Skeletal muscle tissue (tissue), 4 donors: Measurements from ENCODE around the gene LRBA. TPM values are rescaled to one million over a fixed set of nuclear protein-coding genes. Genes with fewer than 3 reads are reported as not detected.

ENCODE experiments used
- H3K27ac ChIP-seq: one replicate; pipeline ENCODE4 v1.7.0; 2013; ENCODE audit warnings: mild to moderate bottlenecking, low read depth, low read length, inconsistent platforms
- H3K27me3 ChIP-seq, 3 donors: one replicate each; pipeline ENCODE4 v1.7.0; 2013; ENCODE audit warnings: low read length in 3 of 3; ENCODE audit not compliant: control insufficient read depth in 3 of 3, insufficient read depth in 3 of 3
- H3K36me3 ChIP-seq, 3 donors: one replicate each; pipeline ENCODE4 v1.7.0; 2013; ENCODE audit warnings: low read length in 3 of 3; ENCODE audit not compliant: control insufficient read depth in 3 of 3, insufficient read depth in 3 of 3
- H3K4me1 ChIP-seq, 3 donors: one replicate each; pipeline ENCODE4 v1.7.0; 2013; ENCODE audit warnings: low read length in 3 of 3, mild to moderate bottlenecking in 3 of 3; ENCODE audit not compliant: control insufficient read depth in 3 of 3, insufficient read depth in 3 of 3
- H3K4me3 ChIP-seq, 3 donors: one replicate each; pipeline ENCODE4 v1.7.0; 2013; ENCODE audit warnings: low read length in 3 of 3
- H3K9ac ChIP-seq, 3 donors: one replicate each; pipeline ENCODE4 v1.7.0; 2013; ENCODE audit warnings: low read length in 3 of 3, mild to moderate bottlenecking in 3 of 3, moderate library complexity in 2 of 3, low read depth in 1 of 3
- H3K9me3 ChIP-seq, 3 donors: one replicate each; pipeline ENCODE4 v1.7.0; 2013; ENCODE audit warnings: low read length in 3 of 3; ENCODE audit not compliant: control insufficient read depth in 3 of 3
- total RNA-seq: library from RNA; depleted of rRNA; stranded (reverse); fragments of >200 nt; gene quantifications from one replicate; pipeline ENCODE4 v1.2.3, GENCODE V29; 2014
- donor health status: Osteomylitis.

Gene LRBA
- total RNA-seq, 1 donor from 2014 or later: 58.5 TPM

DNA sequence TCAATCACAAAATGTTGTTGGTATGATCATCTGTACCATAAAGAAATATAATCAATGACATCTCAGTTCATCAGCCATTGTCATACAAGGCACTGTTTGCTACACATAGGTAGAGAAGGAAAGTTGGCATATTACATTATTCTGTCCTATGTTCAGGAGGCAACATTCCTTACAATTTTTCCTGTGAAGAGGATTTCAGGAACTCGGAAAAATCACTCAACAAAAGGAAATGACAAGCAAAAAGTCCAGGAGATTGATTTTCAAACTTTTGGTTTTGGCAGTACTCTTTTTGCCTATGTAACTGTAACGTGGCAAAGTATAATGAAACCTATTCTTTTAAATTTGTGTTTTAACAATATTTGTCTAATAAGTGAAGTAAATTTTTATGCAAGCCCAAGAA, 301.8 kb downstream of the LRBA start:
- H3K9me3 ChIP-seq: no peaks in the 10 kb centered on the region
- no peak overlapping the region for H3K27ac ChIP-seq
- H3K36me3 ChIP-seq: no peaks in the 10 kb centered on the region
- no peak overlapping the region for H3K4me3 ChIP-seq
- no peaks in the 10 kb centered on the region for H3K4me1 ChIP-seq
- H3K9ac ChIP-seq: no peak overlapping the region
- H3K27me3 ChIP-seq: no peaks in the 10 kb centered on the region

DNA sequence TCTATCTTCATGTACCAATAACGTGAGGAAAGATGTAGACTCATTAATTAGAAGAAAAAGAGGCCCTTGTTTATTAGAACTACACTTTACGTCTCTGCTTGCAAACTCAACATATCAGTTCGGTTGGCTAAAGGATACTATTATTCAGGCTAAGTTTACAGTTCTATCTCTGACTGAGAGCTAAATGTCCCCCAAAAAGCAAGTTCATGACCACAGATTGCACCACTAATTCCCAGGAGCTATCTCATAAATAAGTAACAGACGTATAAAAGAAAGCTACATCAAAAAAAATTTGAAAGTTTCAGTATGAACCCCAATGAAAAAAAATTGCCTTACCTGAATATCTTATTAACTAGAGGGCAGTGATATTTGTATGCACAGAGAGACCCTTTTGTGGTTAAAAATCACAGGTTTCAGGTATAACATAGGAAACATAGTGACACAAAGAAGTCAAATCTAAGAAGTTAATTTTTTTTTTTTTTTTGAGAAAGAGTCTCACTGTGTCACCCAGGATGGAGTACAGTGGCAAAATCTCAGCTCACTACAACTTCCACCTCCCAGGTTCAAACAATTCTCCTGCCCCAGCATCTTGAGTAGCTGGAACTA, 304.2 kb downstream of the LRBA start:
- Histone ChIP-seq H3K9ac (no peak overlapping the region), H3K4me3 (no peak overlapping the region), H3K36me3 (no peaks in the 10 kb centered on the region), H3K4me1 (no peaks in the 10 kb centered on the region), H3K27me3 (no peaks in the 10 kb centered on the region), H3K9me3 (no peaks in the 10 kb centered on the region), H3K27ac (no peak overlapping the region)

DNA sequence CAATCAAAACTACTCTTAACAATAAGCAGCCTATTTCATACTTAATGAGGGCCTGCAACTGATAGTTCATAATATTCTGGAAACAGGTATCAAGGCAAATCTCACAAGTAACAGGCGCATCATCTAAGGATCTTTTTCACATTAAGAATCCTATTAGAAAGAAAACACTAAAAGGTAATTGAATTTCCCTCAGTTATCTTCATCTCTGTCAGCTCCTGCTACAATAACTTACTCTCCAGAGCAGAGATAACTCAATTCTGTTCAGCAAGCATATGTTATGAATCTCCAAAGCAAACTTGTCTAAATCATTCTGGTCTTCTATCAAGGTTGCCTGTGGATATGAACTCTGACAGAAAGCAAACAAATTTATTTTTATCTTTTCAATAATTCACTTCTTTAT, 307.1 kb downstream of the LRBA start:
- no peaks in the 10 kb centered on the region for H3K27me3 ChIP-seq
- no peak overlapping the region for H3K9ac ChIP-seq
- H3K4me1 ChIP-seq: no peaks in the 10 kb centered on the region
- H3K27ac ChIP-seq: no peak overlapping the region
- no peak overlapping the region for H3K4me3 ChIP-seq
- no peaks in the 10 kb centered on the region for H3K36me3 ChIP-seq
- H3K9me3 ChIP-seq: no peaks in the 10 kb centered on the region

DNA sequence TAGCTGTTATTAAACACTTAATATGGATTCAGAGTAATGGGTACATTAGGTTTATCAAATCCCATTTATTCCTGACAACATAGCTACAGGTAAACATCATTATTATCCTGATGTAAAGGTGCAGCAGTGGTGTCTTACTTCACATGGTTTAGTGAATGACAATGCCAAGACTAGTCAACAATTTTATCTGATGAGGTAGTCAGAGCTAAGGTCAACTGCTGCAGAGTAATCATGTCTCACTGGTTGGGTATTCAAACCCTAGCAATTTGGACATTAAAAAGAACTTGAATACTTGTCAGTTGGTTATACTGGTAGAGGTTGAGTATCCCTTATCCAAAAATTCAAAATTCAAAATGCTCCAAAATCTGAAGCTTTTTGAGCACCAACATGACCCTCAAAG, 315.5 kb downstream of the LRBA start:
- no peaks in the 10 kb centered on the region for H3K27me3 ChIP-seq
- H3K9me3 ChIP-seq: no peaks in the 10 kb centered on the region
- no peak overlapping the region for H3K9ac ChIP-seq
- H3K4me1 ChIP-seq: no peaks in the 10 kb centered on the region
- no peaks in the 10 kb centered on the region for H3K36me3 ChIP-seq
- no peak overlapping the region for H3K4me3 ChIP-seq
- no peak overlapping the region for H3K27ac ChIP-seq

DNA sequence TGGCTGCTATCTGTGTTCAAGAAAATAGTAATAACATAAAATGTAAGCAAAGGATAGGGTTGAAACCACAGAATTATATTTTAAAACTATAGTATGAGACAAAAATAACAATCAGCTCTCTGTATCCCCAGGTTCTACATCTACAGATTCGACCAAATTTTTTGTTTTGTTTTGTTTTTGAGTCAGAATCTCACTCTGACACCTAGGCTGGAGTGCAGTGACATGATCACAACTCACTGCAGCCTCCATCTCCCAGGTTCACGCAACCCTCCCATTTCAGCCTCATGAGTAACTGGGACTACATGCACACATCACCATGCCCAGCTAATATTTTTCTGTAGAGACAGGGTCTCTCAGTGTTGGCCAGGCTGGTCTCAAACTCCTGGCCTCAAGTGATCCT, 319.9 kb downstream of the LRBA start:
- no peak overlapping the region for H3K4me3 ChIP-seq
- H3K9me3 ChIP-seq: no peaks in the 10 kb centered on the region
- no peaks in the 10 kb centered on the region for H3K27me3 ChIP-seq

DNA sequence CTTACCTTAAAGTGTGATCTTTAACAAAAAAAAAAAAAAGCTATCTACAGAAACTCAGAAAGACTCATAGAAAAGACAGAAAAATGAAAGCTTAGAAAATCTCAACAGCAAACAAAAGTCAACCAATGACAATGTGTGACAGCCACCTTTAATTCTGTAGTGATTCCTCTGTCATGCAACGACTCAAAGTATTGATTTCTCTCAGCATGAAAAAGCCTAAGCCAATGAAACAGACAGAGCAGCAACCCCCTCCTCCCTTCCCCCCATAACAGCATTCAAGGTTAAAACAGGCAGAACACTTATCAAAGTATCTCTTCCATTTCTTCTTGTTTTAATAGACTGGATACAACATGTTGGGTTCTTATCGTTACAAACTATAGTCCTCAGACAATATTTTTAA, 320.6 kb downstream of the LRBA start:
- no peaks in the 10 kb centered on the region for H3K9me3 ChIP-seq
- no peak overlapping the region for H3K27ac ChIP-seq
- no peak overlapping the region for H3K9ac ChIP-seq
- H3K36me3 ChIP-seq: no peaks in the 10 kb centered on the region
- no peak overlapping the region for H3K4me3 ChIP-seq
- no peaks in the 10 kb centered on the region for H3K27me3 ChIP-seq
- no peaks in the 10 kb centered on the region for H3K4me1 ChIP-seq

More for the DNA sequence above, 319.9 kb downstream of the LRBA start:
- Histone ChIP-seq H3K27ac (no peak overlapping the region), H3K9ac (no peak overlapping the region), H3K4me1 (no peaks in the 10 kb centered on the region), H3K36me3 (no peaks in the 10 kb centered on the region)

DNA sequence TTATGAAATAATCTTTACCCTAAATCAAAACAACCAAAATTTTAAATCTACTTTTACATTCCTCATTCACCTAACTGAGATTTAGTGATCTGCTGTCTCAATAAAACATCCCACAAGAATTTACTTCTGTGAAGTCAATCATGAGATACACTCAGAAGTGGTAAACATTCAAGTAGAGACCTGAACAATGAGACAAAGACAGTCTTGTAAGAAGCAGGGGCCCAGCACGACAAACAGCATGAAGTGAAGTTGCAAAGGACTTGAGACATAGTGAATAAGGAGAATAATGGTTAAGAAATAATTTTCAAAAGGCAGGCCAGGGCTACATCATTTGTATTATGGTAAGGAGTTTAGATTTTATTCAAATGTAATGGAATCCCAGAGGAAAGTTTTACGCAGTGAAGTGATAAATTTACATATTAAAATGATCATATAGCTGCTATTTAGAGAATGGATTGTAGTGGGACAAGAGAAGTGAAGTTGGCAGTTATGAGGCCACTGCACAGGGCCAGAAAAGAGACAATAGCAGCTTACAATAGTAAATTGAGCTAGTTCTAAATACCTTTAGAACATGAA, 331.2 kb downstream of the LRBA start:
- Histone ChIP-seq H3K36me3 (no peaks in the 10 kb centered on the region), H3K4me1 (no peaks in the 10 kb centered on the region), H3K27me3 (no peaks in the 10 kb centered on the region), H3K9ac (no peak overlapping the region), H3K9me3 (no peaks in the 10 kb centered on the region), H3K4me3 (no peak overlapping the region), H3K27ac (no peak overlapping the region)

DNA sequence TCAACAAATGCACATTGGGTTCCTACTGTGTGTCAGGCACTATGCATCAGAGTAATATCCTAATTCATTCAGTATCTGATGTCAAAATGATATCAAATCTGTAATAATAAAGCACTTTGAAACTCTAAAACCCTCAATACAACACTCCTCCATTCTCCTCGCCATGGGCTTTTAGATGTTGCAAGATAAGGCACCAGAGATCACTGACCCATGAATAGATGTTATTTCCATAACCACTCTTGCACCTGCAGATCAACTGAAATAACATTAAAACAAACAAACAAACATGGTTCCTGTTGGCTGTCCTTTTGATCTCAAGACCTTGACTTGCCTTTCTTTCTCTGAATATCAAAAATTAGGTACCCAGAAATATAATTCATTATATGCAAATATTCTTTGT, 333.0 kb downstream of the LRBA start:
- Histone ChIP-seq H3K27me3 (no peaks in the 10 kb centered on the region), H3K27ac (no peak overlapping the region), H3K4me3 (no peak overlapping the region), H3K9me3 (no peaks in the 10 kb centered on the region), H3K9ac (no peak overlapping the region), H3K4me1 (no peaks in the 10 kb centered on the region), H3K36me3 (no peaks in the 10 kb centered on the region)

DNA sequence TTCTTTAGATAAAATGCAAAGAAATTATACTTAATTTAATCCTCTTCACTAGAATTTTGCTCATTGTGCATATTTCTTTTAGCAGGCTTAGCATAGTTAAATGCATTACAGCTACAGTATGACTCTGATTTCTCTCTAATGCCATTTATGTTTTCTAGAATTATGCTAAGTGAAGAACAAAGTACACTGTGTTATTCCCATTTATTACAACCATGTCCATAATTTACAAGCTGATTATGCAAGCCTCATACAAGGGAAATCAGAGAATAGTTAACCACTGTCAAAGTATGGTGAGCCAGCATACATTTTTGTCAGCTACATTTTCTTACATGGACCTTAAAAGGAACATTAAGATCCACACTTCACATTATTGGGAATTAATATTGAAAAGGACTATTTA, 334.0 kb downstream of the LRBA start:
- no peaks in the 10 kb centered on the region for H3K9me3 ChIP-seq
- no peak overlapping the region for H3K4me3 ChIP-seq
- no peaks in the 10 kb centered on the region for H3K27me3 ChIP-seq

DNA sequence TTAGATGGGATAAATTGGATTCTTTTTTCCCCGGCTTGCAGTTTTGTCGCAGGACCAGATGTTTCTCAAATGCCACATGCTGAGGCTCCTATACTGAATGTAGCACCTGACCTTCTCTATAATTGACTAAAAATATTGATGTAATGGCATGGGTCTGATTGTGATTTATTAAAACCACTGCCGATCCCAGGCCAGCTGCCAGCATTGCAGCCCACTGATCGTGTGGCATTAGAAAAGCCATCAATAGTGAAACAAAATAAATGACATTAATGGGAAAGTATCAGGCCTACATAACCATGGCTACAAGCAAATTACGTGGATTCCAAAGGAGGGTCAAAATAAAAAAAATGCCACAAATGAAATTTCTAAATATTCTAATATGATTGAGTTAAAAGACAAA, 334.4 kb downstream of the LRBA start:
- no peak overlapping the region for H3K27ac ChIP-seq
- no peak overlapping the region for H3K4me3 ChIP-seq
- no peaks in the 10 kb centered on the region for H3K9me3 ChIP-seq

More for the DNA sequence above, 334.0 kb downstream of the LRBA start:
- H3K36me3 ChIP-seq: no peaks in the 10 kb centered on the region
- H3K9ac ChIP-seq: no peak overlapping the region
- H3K27ac ChIP-seq: no peak overlapping the region
- H3K4me1 ChIP-seq: no peaks in the 10 kb centered on the region

More for the DNA sequence above, 334.4 kb downstream of the LRBA start:
- no peaks in the 10 kb centered on the region for H3K27me3 ChIP-seq
- no peak overlapping the region for H3K9ac ChIP-seq
- H3K36me3 ChIP-seq: no peaks in the 10 kb centered on the region
- H3K4me1 ChIP-seq: no peaks in the 10 kb centered on the region
